HCT116 (cell line): ENCODE measurements around the gene NLGN4Y. TPM values are rescaled to one million over a fixed set of nuclear protein-coding genes. Genes with fewer than 3 reads are reported as not detected.

Source experiments
- ATAC-seq: fragments of 200-7000 bp; cut with Tn5 transposase; 2 replicates; pipeline ENCODE4 v1.9.1; 2020; ENCODE audit warnings: mild to moderate bottlenecking, moderate library complexity
- Bru-seq: library from RNA; stranded (reverse); fragments of 400-500 nt; gene quantifications from one replicate; lab custom pipeline; 2021; lab: Mats Ljungman, UMichigan
- BruChase-seq, 2 experiments: library from RNA; stranded (reverse); fragments of 400-500 nt; gene quantifications; one replicate each; lab custom pipeline; 2021; lab: Mats Ljungman, UMichigan
- BruUV-seq: library from RNA; stranded (reverse); fragments of 400-500 nt; replicated peaks from 2 replicates; lab custom pipeline; 2021; lab: Mats Ljungman, UMichigan
- CTCF ChIA-PET: fragments of 300-600 bp; sonication (Branson Sonifier 250); formaldehyde crosslinking; loops from one replicate; lab custom pipeline; 2021; ENCODE audit warnings: antibody characterized with exemption; lab: Charles Lee
- POLR2A ChIA-PET: fragments of 300-600, 350-600 bp; sonication (Branson Sonifier 250); formaldehyde crosslinking; loops from one replicate; lab custom pipeline; 2021; ENCODE audit warnings: antibody characterized with exemption; lab: Charles Lee
- RAD21 ChIA-PET, 2 experiments: fragments of 300-600 bp; sonication (Branson Sonifier 250); formaldehyde crosslinking; loops; one replicate each; lab custom pipeline; 2023; ENCODE audit warnings: low total read pairs in 2 of 2; ENCODE audit not compliant: uncharacterized antibody in 2 of 2, unreplicated experiment in 2 of 2, low non-redundant PET in 1 of 2; lab: Charles Lee
- DNase-seq: peaks from one replicate; pipeline ENCODE4 v3.0.0-alpha.2; 2010; ENCODE audit warnings: low read depth, low spot score
- H2AFZ ChIP-seq: fragments of 200-600 bp; shearing (Covaris generic), sonication (generic); 2 replicates; pipeline ENCODE4 v1.6.1; 2017; ENCODE audit warnings: low read depth, mixed run types, mixed read lengths, antibody characterized with exemption, low read length; ENCODE audit not compliant: poor library complexity, severe bottlenecking
- H3K27ac ChIP-seq: 2 replicates; pipeline ENCODE4 v1.5.1; 2012; ENCODE audit warnings: low read depth, low read length
- H3K27me3 ChIP-seq: fragments of 200-600 bp; sonication (generic); 2 replicates; pipeline ENCODE4 v1.6.1; 2016; ENCODE audit warnings: mixed run types, low read length, mixed read lengths; ENCODE audit not compliant: insufficient read depth
- H3K36me3 ChIP-seq, 2 experiments: fragments of 200-500 bp in 1 of 2; fragments of 200-600 bp in 1 of 2; sonication (Bioruptor generic) in 1 of 2; sonication (generic) in 1 of 2; 2 replicates each; pipeline versions ENCODE4 v1.5.1 to v1.6.1; 2014 to 2016; ENCODE audit warnings: low read length in 2 of 2, inconsistent platforms in 1 of 2, mixed read lengths in 1 of 2, mixed run types in 1 of 2; ENCODE audit not compliant: insufficient read depth in 2 of 2, control insufficient read depth in 1 of 2
- H3K4me1 ChIP-seq, 2 experiments: fragments of 200-600 bp in 1 of 2; sonication (generic) in 1 of 2; 2 replicates each; pipeline versions ENCODE4 v1.5.1 to v1.6.1; 2012 to 2017; ENCODE audit warnings: low read length in 2 of 2, inconsistent platforms in 1 of 2, mild to moderate bottlenecking in 1 of 2, mixed read lengths in 1 of 2, mixed run types in 1 of 2, moderate library complexity in 1 of 2; ENCODE audit not compliant: insufficient read depth in 2 of 2, control insufficient read depth in 1 of 2
- H3K4me2 ChIP-seq: fragments of 200-600 bp; sonication (generic); 2 replicates; pipeline ENCODE4 v1.6.1; 2017; ENCODE audit warnings: mixed run types, low read length, mixed read lengths
- H3K4me3 ChIP-seq, 2 experiments: fragments of 200-600 bp in 1 of 2; sonication (generic) in 1 of 2; replicated peaks in 1 of 2; 2 replicates each; pipeline ENCODE4 v1.5.1; 2011 to 2016; ENCODE audit warnings: low read length in 2 of 2, control low read depth in 1 of 2, low read depth in 1 of 2, mild to moderate bottlenecking in 1 of 2, mixed read lengths in 1 of 2, mixed run types in 1 of 2
- H3K79me2 ChIP-seq: fragments of 200-600 bp; sonication (generic); 2 replicates; pipeline ENCODE4 v1.6.1; 2017; ENCODE audit warnings: mild to moderate bottlenecking, mixed run types, low read length, moderate library complexity, mixed read lengths; ENCODE audit not compliant: insufficient read depth
- H3K9ac ChIP-seq: fragments of 200-600 bp; sonication (generic); 2 replicates; pipeline ENCODE4 v1.6.1; 2016; ENCODE audit warnings: low read length, mixed read lengths
- H3K9me2 ChIP-seq: fragments of 200-600 bp; sonication (generic), shearing (Covaris generic); 2 replicates; pipeline ENCODE4 v1.6.1; 2017; ENCODE audit warnings: mixed run types, mild to moderate bottlenecking, moderate library complexity; ENCODE audit not compliant: insufficient read depth
- H3K9me3 ChIP-seq, 2 experiments: fragments of 200-500 bp in 1 of 2; fragments of 200-600 bp in 1 of 2; sonication (Bioruptor generic) in 1 of 2; sonication (generic) in 1 of 2; 2 replicates each; pipeline ENCODE4 v1.6.1; 2014 to 2017; ENCODE audit warnings: low read length in 2 of 2, mixed read lengths in 2 of 2, inconsistent platforms in 1 of 2, low read depth in 1 of 2, mild to moderate bottlenecking in 1 of 2, mixed run types in 1 of 2, moderate library complexity in 1 of 2; ENCODE audit not compliant: control insufficient read depth in 1 of 2, insufficient read depth in 1 of 2
- H4K20me1 ChIP-seq: fragments of 200-600 bp; sonication (generic), shearing (Covaris generic); 2 replicates; pipeline ENCODE4 v1.6.1; 2017; ENCODE audit warnings: mixed run types, mild to moderate bottlenecking, moderate library complexity; ENCODE audit not compliant: insufficient read depth
- CTCF ChIP-seq, 3 experiments: fragments of 200-600 bp in 1 of 3; sonication (generic) in 1 of 3; IDR thresholded peaks in 2 of 3; conservative IDR thresholded peaks in 1 of 3; 2 replicates each; pipeline ENCODE4 v1.5.1; 2012 to 2017; ENCODE audit warnings: low read depth in 2 of 3, low read length in 2 of 3, antibody characterized with exemption in 1 of 3, borderline replicate concordance in 1 of 3, control low read depth in 1 of 3, mild to moderate bottlenecking in 1 of 3, mixed read lengths in 1 of 3, mixed run types in 1 of 3, moderate library complexity in 1 of 3; ENCODE audit not compliant: insufficient read depth in 1 of 3
- EGR1 ChIP-seq: IDR thresholded peaks from 2 replicates; pipeline ENCODE4 v1.6.1; 2012; ENCODE audit warnings: low read depth
- ELF1 ChIP-seq: IDR thresholded peaks from 2 replicates; pipeline ENCODE4 v1.6.1; 2012; ENCODE audit warnings: low read depth, borderline replicate concordance
- JUND ChIP-seq: IDR thresholded peaks from 2 replicates; pipeline ENCODE4 v1.6.1; 2012
- MAX ChIP-seq: IDR thresholded peaks from 2 replicates; pipeline ENCODE4 v1.6.1; 2012
- POLR2AphosphoS5 ChIP-seq: IDR thresholded peaks from 2 replicates; pipeline ENCODE4 v1.6.1; 2011; ENCODE audit warnings: mild to moderate bottlenecking, low read depth, low read length, moderate library complexity
- ZBTB33 ChIP-seq: IDR thresholded peaks from 2 replicates; pipeline ENCODE4 v1.6.1; 2011; ENCODE audit warnings: mild to moderate bottlenecking, low read length, moderate library complexity; ENCODE audit not compliant: insufficient replicate concordance; ENCODE audit errors: extremely low read depth
- ZFX ChIP-seq: fragments of 450-650 bp; IDR thresholded peaks from 2 replicates; pipeline ENCODE4 v1.6.1; 2017
- intact Hi-C: fragments of 100-400 bp; cut with micrococcal nuclease; formaldehyde crosslinking; loops from 2 replicates; pipeline ENCODE4 v1.10.0; 2022
- long read RNA-seq: library from polyadenylated mRNA; unstranded; transcript quantifications from one replicate; pipeline ENCODE4 v2.0.0, GENCODE V29; 2021; ENCODE audit not compliant: unreplicated experiment
- polyA plus RNA-seq: library from polyadenylated mRNA; unstranded; fragments of >200 nt; gene quantifications from 2 replicates; pipeline ENCODE4 v1.2.1, GENCODE V29; 2012; ENCODE audit warnings: missing spikeins
- total RNA-seq: library from RNA; stranded (reverse); gene quantifications from one replicate; pipeline ENCODE4 v1.2.1, GENCODE V29; 2021; ENCODE audit not compliant: unreplicated experiment

Gene NLGN4Y
- total RNA-seq (0.22 TPM), Bru-seq, nascent RNA (percentile 2 among the genes with signal in this experiment), BruChase-seq, experiment 1, labeled RNA remaining after a 6-hour chase (percentile 4 among the genes with signal in this experiment), BruChase-seq, experiment 2, labeled RNA remaining after a 2-hour chase (percentile 2 among the genes with signal in this experiment)
- polyA plus RNA-seq = not detected in 2 replicates
- long read RNA-seq = 0 reads

DNA sequence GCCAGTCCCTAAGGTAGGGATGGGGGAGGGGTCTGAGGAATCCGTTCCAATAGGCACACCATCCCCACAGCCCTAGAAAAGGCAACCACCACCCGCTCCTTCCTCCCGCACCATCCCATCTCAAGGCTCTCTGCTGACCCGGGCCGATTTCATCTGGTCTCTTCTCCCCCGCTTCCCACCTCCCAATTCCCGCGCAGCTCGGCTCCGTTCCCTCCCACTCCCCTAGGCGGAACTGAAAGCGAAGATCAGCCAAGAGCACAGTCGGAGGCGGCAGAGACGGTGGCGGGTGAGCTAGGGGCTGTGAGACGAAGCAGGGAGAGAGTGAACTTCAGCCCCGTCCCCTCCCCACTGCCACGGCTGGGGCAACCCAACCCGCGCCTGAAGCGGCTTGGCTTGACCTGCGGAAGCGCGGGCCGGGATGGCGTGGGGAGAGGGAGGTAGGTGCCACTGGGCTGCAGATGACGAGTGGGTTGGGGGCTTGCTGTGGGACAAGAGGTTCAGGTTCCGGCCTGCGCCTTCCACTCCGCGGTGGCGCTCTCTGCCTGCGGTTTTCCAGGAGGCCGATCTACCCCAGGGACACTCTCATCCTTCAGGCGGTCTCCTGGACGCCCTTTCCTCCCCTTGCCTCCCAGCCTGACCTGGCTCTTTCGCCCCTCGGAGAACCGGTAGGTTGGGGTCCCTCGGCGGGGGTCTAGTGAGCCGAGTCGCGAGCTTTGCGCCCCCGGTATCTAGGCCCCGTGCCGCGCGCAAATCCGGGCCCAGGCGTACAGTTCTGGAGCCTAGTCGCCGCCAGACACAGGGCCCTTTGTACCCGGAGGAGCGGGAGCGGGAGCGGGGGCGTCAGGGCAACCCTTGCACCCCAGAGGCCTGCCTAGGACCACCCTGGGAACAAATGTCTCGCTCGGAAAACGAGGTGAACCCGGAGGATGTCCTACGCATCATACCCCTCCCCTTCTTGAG is at the start of gene NLGN4Y:
TSS of gene NLGN4Y (plus strand) at position 258 of the 960 bp plus-strand sequence. CDS start 97,591 bp downstream, outside the sequence.
- Histone ChIP-seq H3K27me3 (no peaks in the 10 kb centered on the region), H3K9me2 (no peaks in the 10 kb centered on the region), H3K36me3 (no peaks in the 10 kb centered on the region), H3K4me2 (no peak within 1 kb of the TSS), H3K9ac (no peak within 1 kb of the TSS), H3K4me3 (no peak within 1 kb of the TSS), H2AFZ (no peak within 1 kb of the TSS), H4K20me1 (no peaks in the 10 kb centered on the region), H3K79me2 (no peaks in the 10 kb centered on the region), H3K9me3 (no peaks in the 10 kb centered on the region), H3K27ac (no peak within 1 kb of the TSS), H3K4me1 (no peaks in the 10 kb centered on the region)
- BruUV-seq = no TSS peak
- intact Hi-C loops = no loop called here
- ChIA-PET POLR2A (no interaction called here), RAD21 (no interaction called here), CTCF (no interaction called here)
- TF ChIP-seq JUND = no peak
- TF ChIP-seq MAX = no peak
- ATAC-seq = no peak
- DNase-seq = no peak

DNA sequence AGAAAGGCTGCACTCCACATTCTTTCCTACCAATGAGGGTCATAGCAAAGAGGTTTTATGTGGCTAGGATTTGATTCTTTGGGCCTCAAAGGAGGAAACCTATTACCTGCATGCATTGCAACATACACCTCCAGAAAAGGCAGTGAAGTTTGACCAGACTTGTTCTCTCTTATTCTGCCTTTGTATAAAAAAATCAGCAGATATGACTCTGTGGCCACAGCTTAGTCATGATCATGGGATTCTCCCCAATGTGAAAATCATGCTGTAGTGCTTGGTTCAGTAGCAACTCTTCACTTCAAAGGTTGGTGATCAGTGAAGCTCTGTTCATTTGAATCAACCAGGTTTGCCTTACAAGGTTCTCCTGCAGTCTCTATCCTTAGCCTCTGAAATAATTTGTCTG is 38.4 kb upstream of the NLGN4Y start:
- no peak overlapping the region for H3K27ac ChIP-seq
- ChIA-PET RAD21 (no interaction called here), CTCF (no interaction called here), POLR2A (no interaction called here)
- H3K9me3 ChIP-seq = no peaks in the 10 kb centered on the region
- H3K9me2 ChIP-seq = no peaks in the 10 kb centered on the region
- H3K4me3 ChIP-seq = no peak overlapping the region
- ATAC-seq (no peak), DNase-seq (no peak)
- H3K27me3 ChIP-seq = no peaks in the 10 kb centered on the region
- intact Hi-C loops = no loop called here
- no peaks in the 10 kb centered on the region for H3K4me1 ChIP-seq
- H3K79me2 ChIP-seq = no peaks in the 10 kb centered on the region
- BruUV-seq = no TSS peak
- no peak overlapping the region for H2AFZ ChIP-seq
- TF ChIP-seq ZFX (no peak), ZBTB33 (no peak), EGR1 (no peak), CTCF (IDR thresholded peaks at IDR 0.05 in 2 of 3, conservative IDR thresholded peaks at IDR 0.05 in 1 of 3; ENCODE audit: borderline replicate concordance in 1 of 3, insufficient read depth in 1 of 3, low read depth in 2 of 3, low read length in 2 of 3) (no peak), POLR2AphosphoS5 (no peak), ELF1 (no peak)
- no peaks in the 10 kb centered on the region for H4K20me1 ChIP-seq
- no peak overlapping the region for H3K4me2 ChIP-seq
- H3K9ac ChIP-seq = no peak overlapping the region
- no peaks in the 10 kb centered on the region for H3K36me3 ChIP-seq
